Thoracic aorta (tissue), 2 donors: ENCODE measurements around the gene METTL16. TPM values are rescaled to one million over a fixed set of nuclear protein-coding genes. Genes with fewer than 3 reads are reported as not detected.

ENCODE experiments used
- ATAC-seq: fragments of 150-250 bp; one replicate; pipeline ENCODE4 v1.8.0; 2017; ENCODE audit warnings: low read depth; ENCODE audit not compliant: insufficient number of reproducible peaks, low FRiP score
- DNase-seq: peaks from one replicate; pipeline ENCODE4 v3.0.0-alpha.2; 2020; ENCODE audit warnings: low spot score
- H3K27ac ChIP-seq, 2 donors: fragments of 200-600 bp; sonication (generic); 1 replicate in 1 of 2; 2 replicates in 1 of 2; pipeline ENCODE4 v1.5.1; 2016; ENCODE audit warnings: mild to moderate bottlenecking in 2 of 2, moderate library complexity in 2 of 2
- H3K27me3 ChIP-seq: fragments of 200-600 bp; sonication (generic); replicated peaks from 2 replicates; pipeline ENCODE4 v1.6.0; 2016; ENCODE audit warnings: mild to moderate bottlenecking; ENCODE audit not compliant: insufficient read depth
- H3K36me3 ChIP-seq: fragments of 200-600 bp; sonication (generic); one replicate; pipeline ENCODE4 v1.5.1; 2016
- H3K4me1 ChIP-seq, 2 donors: fragments of 200-600 bp; sonication (generic); 1 replicate in 1 of 2; 2 replicates in 1 of 2; pipeline versions ENCODE4 v1.5.1 to v1.6.0; 2016; ENCODE audit warnings: low read depth in 2 of 2, mild to moderate bottlenecking in 1 of 2; ENCODE audit not compliant: control insufficient read depth in 1 of 2
- H3K4me3 ChIP-seq: fragments of 200-600 bp; sonication (generic); 2 replicates; pipeline ENCODE4 v1.5.1; 2016; ENCODE audit warnings: mild to moderate bottlenecking
- H3K9me3 ChIP-seq: fragments of 200-600 bp; sonication (generic); 2 replicates; pipeline ENCODE4 v1.5.1; 2016
- total RNA-seq, 2 donors: library from RNA; depleted of rRNA; stranded (reverse); fragments of >200 nt; gene quantifications; one replicate each; pipeline versions ENCODE4 v1.1.0 to v1.2.3, GENCODE V29; 2016
- TF ChIP-seq, protein P1 (sequence below): fragments of 200-600 bp; sonication (generic); IDR thresholded peaks from one replicate; pipeline ENCODE4 v1.5.1; 2019; ENCODE audit warnings: antibody characterized with exemption

The METTL16 gene
- total RNA-seq, 2 donors from 2014 or later: 37.6 to 37.9 TPM

DNA sequence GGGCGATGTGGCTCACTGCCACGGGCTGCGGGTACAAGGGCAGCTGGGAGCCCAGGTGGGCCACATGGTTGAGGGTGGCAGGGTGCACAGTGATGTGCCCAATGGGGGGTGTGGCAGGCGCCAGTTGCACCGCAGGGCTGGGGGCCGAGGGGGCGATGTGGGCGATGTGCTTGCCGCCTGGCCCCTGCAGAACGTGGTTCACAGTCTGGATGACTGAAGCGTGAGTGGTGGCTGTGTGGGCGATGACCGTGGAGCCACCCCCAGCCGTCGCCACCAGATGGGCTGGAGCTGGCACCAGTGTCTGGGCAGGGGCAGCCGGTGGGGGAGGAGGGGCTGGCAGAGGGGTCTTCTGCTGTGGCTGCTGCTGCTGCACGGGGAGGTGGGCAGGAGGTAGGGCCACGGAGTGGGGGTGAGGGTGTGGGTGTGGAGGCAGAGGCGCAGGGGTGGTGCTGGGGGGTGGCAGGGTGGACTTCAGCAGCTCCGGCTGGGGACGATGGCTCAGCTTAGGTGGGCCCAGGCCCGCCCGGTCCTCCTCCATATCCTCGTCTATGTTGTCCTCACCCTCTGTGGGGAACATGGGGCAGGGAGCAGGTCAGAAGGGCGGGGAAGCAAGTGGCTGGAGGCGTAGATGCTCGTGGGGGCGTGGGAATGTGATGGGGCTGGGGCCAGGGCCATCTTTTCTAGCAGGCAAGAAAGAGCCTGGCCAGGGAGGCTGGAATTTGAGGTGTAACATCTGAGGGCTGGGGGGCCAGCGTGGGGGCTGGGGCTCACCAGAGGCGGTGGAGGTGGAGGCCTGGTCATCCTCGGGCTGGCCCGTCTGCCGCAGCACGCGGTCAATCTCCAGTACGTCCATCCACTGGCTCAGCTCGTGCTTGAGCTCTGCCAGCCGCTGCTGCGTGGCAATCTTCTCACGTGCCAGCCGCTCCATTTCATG, 124.3 kb downstream of the METTL16 start:
- TF ChIP-seq, protein P1, sequence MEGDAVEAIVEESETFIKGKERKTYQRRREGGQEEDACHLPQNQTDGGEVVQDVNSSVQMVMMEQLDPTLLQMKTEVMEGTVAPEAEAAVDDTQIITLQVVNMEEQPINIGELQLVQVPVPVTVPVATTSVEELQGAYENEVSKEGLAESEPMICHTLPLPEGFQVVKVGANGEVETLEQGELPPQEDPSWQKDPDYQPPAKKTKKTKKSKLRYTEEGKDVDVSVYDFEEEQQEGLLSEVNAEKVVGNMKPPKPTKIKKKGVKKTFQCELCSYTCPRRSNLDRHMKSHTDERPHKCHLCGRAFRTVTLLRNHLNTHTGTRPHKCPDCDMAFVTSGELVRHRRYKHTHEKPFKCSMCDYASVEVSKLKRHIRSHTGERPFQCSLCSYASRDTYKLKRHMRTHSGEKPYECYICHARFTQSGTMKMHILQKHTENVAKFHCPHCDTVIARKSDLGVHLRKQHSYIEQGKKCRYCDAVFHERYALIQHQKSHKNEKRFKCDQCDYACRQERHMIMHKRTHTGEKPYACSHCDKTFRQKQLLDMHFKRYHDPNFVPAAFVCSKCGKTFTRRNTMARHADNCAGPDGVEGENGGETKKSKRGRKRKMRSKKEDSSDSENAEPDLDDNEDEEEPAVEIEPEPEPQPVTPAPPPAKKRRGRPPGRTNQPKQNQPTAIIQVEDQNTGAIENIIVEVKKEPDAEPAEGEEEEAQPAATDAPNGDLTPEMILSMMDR: no peak
- Histone ChIP-seq H3K36me3 (peaks cover 24% of the 10 kb centered on the region), H3K27ac (no peak overlapping the region), H3K4me1 (peaks cover 15 to 29% of the 10 kb centered on the region in 2 donors), H3K9me3 (no peaks in the 10 kb centered on the region), H3K27me3 (no peaks in the 10 kb centered on the region), H3K4me3 (no peak overlapping the region)
- DNase-seq: no peak
- ATAC-seq: no peak

- H3K4me3 ChIP-seq: no peak overlapping the region
- peaks cover 28% of the 10 kb centered on the region for H3K36me3 ChIP-seq
- H3K4me1 ChIP-seq: peaks cover 8 to 21% of the 10 kb centered on the region in 2 donors
- ATAC-seq (no peak), DNase-seq (no peak)
- TF ChIP-seq, protein P1: no peak
- H3K27ac ChIP-seq: no peak overlapping the region
- H3K27me3 ChIP-seq: no peaks in the 10 kb centered on the region
- H3K9me3 ChIP-seq: no peaks in the 10 kb centered on the region
Observed at GRCh38 chr17:2386400-2387085, 125.1 kb downstream of the METTL16 start.

- H3K27me3 ChIP-seq: no peaks in the 10 kb centered on the region
- DNase-seq (no peak), ATAC-seq (no peak)
- no peaks in the 10 kb centered on the region for H3K9me3 ChIP-seq
- H3K4me3 ChIP-seq: no peak overlapping the region
- H3K27ac ChIP-seq: no peak overlapping the region
- TF ChIP-seq, protein P1: no peak
- H3K4me1 ChIP-seq: peaks cover 0 to 10% of the 10 kb centered on the region in 2 donors
- peaks cover 35% of the 10 kb centered on the region for H3K36me3 ChIP-seq
Observed at GRCh38 chr17:2385240-2386210, 126.2 kb downstream of the METTL16 start.

DNA sequence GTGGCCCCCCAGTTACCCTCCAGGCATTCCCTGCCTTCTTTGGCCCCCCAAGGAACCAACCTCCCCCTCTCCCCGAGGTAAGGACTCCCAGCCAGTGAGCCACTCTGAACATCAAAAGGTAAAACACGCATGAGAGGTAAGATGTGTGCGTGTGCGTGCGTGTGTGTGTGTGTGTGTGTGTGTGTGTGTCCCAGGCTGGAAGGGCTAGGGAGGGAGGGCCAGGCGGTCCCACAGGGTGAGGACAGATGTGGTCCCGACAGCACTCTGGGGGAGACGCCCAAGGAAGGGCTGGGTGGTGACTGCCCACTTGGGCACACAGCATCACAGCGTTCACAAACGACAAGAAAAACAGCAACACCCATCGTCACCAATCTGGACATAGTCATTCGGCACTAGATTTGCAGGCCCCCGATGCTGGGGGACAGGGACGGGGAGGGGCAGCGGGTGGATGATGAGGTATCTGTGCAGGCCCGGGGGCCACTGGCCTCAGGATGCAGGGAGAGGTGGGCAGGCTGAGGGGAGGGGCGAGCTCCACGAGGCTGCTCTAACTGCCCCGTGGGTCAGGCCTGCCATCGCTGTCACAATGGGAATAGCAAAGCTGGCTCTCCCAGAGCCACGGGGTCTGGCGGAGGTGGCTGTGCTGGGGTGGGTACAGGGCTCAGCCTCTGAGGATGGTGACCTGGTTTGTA, 127.1 kb downstream of the METTL16 start:
- no peaks in the 10 kb centered on the region for H3K27me3 ChIP-seq
- H3K36me3 ChIP-seq: peaks cover 35% of the 10 kb centered on the region
- no peaks in the 10 kb centered on the region for H3K9me3 ChIP-seq
- TF ChIP-seq, protein P1: no peak
- ATAC-seq (no peak), DNase-seq (no peak)
- H3K27ac ChIP-seq: no peak overlapping the region
- H3K4me1 ChIP-seq: peaks cover 0 to 1% of the 10 kb centered on the region in 2 donors
- H3K4me3 ChIP-seq: no peak overlapping the region
